ENCODE measurements around the gene EYS.
"Not testable (repeated sequence)": the region's sequence is repeated elsewhere in the genome, so short reads cannot be mapped to it uniquely, and the experiment has no call there.

The EYS gene

DNA sequence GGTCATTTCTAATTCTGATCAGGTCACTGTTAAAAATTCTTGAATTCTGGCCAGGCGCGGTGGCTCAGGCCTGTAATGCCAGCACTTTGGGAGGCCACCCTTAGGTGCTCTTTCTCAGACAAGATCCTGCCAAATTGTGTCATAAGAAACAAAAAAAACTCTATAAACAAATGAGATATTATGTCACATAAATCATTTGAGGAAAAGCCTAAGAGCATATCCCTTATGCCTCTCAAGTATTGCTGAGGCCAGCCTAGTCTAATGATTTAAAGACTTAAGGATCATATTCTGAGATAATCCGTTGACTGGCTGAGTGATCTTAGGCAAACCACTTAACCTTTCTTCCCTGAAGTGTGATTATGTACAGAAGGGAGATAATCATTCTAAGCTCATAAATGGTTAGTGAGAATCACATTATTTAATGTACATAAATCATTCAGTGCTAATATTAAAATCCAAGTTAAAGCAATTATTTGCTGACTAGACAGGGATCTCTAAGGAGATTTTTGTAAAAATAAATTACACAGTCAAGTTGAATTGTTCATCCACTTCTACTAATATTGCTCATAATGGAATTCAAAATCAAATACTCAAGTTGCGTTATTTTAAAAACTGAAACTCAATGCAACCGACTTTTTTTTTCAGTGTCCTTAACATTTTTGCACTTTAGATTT, 1706.1 kb downstream of the EYS start:
- DNase-seq = no peak

DNA sequence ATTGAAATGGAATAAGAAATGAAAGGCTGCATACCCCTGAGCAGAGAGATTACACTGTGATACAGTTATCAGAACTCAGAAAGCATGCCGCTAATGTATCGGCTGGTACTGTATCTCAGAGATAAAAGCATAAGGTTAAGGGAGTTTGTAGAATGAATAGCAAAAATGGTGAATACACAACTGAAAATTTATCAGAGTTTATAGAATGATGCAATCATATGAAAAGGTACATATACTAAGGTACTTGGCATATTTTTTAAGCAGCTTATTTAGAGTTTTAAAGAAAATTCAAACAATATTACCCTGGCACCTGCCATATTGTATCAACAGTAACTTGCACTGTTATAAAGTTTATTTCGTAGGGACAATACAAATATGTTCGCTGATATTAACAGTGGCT, 1707.4 kb downstream of the EYS start:
- DNase-seq = no peak

DNA sequence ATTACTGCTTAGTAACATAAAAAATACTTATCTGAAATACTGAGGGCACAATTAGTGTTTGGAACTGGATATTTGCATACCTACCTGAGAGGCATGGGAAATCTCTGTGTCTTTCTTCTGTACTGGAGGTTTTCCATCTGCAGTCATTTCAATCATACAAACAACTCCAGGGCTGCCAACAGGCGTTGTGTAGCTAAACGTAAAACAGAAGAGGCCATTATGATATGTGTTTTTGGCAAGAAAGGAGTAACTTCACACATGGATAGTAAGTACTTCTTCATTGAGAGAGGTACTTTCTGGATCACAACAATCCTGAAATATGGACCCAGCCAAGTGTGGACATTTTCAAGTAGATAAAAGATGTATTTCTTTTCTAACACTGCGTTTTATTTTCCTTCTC, 1708.0 kb downstream of the EYS start:
- DNase-seq = no peak

DNA sequence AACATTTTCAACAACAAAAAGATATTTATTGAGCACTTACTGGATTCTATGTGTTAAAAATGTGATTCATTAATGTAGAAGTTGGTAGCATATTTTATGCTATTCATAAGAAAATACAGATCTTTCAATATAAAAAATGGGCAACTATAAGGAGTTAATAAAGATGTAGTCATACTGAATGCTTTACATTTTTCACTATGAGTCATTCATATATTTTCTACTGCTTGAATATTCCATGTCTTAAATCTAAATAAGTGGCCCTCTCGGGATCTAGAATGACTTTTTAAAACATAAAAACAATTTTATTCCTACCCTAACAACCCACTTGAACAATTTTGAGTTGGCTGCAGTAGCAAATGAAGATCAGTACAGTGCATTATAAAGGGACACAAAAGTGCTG, 1709.3 kb downstream of the EYS start:
- no peak for DNase-seq

DNA sequence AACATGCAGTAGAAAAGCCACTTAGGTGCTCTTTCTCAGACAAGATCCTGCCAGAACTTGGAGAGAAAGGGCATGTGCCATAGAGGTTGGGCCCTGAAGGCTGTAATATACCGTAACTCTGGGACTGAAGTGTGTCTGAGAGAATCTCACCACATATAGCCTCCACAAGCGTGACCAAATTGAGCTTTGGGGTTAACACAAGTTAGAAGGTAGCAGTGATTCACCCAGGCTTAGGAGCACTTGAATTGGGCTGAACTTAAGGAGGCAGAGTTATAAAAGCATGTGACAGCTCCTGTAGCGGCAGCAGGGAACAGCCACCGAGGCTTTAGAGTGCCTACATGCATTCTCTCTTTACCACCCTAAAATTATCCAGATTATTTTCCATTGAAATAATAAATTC, 1709.8 kb downstream of the EYS start:
- no peak for DNase-seq

DNA sequence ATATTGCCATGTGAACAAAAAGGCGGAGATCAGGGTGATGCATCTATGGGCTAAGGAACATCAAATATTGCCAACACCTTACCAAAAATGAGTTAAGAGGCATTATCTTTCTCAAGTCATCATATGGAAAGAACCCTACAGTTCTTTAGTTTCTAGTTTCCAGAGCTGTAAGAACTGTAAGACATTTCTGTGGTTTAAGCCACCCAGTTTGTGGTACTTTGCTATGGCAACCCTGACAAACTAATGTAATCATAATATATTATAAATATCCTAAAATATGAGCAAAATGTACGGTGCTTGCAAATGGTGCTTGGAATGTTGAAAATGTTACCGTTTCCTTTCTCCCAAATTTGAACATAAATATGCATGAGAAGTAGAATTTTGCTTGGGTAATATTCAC, 1721.8 kb downstream of the EYS start:
- DNase-seq = no peak

DNA sequence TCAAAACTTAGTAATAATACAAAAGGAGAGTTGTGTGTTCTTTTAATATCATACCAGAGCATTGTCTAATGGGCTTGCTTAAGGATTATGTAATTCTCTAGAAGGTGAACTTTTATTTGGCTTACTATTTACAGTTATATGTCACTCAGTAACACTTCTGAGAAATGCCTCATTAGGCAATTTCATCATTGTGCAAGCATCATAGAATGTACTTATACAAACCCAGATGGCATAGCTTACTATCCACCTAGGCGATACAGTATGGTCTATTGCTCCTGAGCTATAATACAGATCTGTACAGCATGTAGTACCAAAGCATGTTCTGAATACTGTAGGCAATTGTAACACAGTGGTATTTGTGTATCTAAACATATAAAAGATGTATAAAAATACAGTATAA, 1731.3 kb downstream of the EYS start:
- no peak for DNase-seq

DNA sequence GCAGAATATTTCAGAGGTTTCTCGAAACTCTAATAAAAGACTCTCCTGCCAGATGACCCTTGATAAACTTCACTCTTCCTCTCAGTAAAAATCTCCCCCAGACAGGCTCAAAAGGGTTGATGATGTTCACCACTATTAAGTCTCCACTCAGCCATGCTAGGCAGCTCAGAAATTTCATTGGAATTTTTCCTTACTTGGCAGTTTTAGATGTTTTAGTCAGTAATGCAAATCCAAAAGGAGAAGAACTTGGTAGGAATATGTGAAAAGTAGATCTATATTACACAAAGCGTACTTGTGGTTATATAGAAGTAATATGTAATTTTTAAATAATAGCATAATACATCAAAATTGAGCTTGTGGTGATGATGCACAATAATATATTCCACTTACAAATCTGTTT, 1738.4 kb downstream of the EYS start:
- no peak for DNase-seq

DNA sequence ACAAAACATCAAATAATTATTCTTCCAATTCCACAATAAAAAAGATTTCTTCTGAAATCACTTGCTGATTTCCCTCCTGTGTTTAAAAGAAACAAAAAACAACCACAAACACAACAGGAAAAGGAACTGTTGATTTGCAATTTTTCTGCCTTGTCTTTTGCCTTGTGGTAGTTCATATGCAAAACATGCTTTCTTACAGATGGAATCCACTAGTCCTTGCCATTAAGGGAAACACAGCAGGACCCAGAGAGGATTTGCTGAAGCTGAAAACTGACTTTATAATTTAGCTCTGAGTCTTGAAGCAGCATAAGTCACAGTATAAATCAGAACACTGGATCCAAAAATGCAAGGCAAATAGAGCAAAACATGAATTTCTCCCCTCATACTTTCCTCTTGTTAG, 1742.7 kb downstream of the EYS start:
- no peak for DNase-seq

DNA sequence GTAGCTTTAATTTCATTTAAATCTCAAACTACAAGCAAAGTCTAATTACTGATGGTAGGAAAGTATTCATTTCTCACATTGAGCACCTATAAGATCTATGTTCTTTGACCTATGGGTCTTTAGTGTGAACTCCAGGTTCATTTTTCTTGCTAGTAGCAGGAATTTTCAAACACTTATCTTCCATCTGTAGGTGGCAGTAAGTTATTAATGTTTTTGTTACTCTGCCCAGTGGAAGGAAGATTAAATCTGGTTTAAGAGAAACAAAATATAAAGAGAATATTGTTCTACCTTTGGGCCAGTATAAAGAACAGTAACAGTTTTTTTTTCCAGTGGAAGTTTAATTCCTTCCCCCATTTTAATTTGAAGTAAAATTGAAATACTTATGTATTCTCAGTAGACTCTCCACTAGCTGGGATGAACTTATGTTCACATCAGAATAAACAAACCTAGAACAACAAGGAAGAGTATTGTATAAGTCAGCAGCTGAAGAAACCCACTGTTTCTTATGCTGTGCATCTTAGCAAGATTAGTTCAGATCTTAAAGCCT, 1743.2 kb downstream of the EYS start:
- DNase-seq = no peak

DNA sequence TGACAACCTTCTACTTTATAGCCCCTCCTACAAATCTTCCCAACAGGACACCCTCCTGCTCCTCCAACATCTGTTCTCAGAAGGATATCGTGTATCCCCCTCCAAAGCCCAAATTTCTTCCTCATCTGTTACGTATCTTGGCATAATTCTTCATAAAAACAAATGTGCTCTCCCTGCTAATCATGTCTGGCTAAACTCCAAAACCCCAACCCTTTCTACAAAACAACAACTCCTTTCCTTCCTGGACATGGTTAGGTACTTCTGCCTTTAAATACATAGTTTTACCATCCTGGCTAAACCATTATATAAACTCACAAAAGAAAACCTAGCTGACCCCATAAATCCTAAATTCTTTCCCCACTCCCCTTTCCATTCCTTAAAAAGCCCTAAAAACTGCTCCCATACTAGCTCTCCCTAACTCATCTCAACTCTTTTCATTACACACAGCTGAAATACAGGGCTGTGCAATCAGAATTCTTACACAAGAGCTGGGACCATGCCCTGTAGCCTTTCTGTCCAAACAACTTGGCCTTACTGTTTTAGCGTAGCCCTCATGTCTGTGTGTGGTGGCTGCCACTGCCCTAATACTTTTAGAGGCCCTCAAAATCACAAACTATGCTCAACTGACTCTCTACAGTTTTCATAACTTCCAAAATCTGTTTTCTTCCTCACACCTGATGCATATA, 1753.5 kb downstream of the EYS start:
- DNase-seq = not testable (repeated sequence)

DNA sequence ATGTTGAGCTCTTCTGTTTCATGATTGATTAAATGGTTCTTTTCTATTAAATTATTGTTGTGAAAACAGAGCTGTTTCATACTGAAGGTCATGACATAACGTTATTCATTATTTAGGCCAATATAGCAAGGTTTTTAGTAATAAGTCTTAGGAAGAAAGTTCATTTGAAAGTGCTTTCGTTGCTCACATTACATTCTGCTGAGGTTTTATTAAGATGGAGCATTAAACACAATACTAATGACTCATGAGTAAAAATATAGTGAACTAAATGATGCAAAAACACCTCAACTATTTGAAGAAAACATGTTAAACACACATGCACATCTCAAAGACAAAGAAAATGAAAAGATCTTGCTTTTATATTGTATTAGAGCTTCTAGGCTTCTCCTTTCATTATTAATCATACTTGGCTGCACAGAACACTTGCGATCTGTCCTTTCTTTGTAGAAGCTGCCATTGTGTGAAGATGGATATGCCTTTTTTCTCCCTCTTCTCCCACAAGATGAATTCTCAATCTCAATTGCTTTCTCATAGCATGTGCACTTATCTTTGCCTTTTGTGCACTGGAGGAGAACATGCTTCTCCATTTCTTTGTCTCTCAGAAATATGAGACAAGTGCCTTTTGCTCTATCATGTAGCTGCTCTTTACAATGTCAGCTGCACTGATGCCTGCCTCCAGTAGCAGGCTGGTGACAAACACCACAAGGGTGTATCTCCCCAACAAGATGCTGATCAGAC, 1759.1 kb downstream of the EYS start:
- no peak for DNase-seq

DNA sequence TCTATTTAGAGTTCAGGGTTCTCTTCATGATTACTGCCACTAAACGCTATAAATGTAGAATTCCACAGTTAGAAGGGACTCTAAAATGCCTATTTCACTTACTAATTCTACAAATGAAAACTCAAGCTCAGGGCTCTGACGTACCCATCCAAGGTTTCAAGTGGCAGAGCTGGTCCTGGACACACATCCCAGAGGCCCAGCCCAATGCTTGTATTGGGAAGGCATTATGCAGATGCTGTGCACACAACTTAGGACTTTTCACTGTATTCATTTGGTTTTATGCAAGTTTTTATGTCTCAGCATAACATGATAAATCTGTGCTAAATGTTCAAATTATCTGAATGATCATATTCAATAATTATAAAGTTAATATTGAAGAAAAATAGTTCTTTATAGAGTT, 1761.0 kb downstream of the EYS start:
- DNase-seq = no peak

DNA sequence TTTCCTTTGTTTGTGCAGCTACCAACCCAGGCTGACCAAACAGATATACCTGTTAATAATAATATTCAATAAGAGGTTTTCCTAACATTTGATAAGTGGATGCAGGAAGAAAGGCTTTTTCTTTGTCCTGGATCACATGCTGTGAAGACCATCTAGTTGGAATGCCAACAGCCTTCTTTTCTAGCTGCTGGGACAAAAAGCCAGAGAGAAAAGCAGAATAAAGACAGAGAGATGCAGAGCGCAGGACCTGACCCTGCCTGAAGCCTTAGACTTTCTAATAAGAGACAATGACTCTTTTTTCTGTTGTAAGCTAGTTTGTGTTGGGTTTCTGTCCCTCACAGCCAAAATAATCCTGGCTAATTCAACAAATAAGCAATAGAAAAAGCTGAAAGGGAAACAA, 1763.2 kb downstream of the EYS start:
- DNase-seq = no peak

DNA sequence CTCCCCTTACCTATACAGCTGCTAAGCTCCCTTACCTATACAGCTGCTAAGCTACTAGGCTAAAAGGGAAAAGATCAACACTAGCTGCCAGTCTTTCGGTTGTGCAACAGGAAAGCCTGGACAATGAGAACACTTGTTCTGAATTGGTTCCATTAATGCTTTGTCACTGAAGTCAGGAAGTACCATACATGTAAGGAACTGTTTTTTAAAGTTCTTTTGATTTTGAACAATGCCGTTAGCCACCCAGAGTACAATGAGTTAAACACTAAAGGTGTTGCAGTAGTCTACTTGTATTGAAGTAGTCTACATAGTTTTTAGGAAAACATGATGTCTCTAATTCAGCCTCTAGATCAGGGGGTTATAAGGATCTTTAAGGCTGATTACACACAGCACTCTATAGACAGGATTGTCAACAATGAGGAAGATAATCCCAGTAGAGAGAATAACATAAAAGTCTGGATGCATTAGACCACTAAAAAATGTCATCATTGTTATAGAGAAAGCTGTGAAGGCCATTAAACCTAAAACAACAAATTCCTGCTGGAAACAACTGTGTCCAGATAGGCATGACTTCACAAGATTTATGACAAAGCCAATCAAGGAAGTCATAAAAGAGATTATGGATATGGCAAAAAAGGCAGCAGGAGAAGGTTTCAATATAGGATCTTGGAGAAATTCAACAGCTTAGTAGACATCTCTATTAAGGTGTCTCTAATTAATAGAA, 1765.1 kb downstream of the EYS start:
- no peak for DNase-seq

DNA sequence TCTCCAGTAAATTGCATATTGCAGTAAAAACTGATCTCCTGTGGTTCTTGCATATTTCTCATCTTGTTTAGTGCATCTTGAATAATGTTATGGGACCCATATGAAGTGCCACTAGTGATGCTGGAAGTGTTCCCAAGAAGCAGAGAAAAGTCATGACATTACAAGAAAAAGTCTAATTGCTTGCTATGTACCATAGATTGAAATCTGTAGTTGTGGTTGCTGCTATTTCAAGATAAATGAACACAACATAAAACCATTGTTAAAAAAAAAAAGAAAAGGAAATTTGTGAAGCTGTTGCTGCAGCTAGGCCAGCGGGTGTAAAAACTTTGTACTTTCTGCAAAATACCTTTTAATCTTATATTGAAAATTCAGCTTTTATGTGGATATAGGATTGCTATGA, 1767.0 kb downstream of the EYS start:
- no peak for DNase-seq

DNA sequence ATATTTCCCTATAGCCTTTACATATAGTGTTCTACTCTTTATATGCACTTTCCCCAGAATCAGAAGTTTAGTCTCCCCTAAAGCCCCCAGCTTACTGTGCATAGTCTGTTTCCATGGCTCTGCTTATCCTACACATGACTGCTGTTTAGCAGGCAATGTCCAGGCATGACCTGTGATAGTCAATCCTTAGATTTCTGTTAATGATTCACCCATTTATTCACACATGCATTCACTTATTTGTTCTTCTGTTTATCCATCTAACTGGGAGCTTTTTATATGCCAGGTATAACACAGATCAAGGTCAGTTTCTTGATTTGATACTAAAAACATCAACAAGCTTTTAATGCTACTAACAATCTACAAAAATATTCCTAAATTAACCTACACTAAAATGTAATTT, 1770.6 kb downstream of the EYS start:
- no peak for DNase-seq

DNA sequence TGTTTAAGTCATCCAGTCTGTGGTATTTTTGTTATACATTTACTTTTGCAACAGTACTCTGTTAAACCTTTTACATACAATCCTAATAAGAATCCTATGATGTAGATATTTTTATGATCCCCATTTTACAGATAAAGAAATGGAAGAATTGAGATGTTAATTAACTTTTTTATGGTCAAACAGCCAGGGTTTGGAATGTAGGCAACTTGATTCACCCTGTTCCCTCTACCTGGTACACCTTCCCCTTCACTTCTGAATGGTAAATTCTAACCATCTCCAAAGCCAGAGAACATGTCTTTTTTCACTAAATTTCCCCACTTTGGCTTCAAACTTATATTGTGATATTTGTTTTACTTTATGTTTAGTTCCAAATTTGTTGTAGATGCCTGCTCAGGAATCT, 1771.3 kb downstream of the EYS start:
- no peak for DNase-seq

DNA sequence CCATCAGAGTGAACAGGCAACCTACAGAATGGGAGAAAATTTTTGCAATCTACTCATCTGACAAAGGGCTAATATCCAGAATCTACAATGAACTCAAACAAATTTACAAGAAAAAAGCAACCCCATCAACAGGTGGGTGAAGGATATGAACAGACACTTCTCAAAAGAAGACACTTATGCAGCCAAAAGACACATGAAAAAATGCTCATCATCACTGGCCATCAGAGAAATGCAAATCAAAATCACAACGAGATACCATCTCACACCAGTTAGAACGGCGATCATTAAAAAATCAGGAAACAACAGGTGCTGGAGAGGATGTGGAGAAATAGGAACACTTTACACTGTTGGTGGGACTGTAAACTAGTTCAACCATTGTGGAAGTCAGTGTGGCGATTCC, 1773.1 kb downstream of the EYS start:
- DNase-seq = not testable (repeated sequence)

DNA sequence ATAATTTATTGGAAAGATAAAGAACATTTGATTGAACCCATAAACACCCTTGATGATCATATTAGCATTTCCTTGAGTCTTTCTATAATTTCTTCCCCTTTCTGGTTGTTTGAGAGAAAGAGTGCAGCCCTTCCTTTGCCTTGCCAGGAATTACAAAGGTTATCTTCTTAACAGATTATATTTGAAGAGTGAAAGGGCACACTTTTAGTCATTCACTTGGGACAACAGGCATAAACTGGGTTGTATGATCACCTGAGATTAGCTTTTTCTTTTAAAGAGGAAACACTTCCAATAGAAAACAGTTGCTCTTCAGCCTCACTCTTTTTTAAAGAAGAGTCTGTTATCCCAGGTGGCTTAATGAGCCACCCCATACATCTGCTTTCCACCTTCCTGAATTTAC, 1776.2 kb downstream of the EYS start:
- DNase-seq = no peak

DNA sequence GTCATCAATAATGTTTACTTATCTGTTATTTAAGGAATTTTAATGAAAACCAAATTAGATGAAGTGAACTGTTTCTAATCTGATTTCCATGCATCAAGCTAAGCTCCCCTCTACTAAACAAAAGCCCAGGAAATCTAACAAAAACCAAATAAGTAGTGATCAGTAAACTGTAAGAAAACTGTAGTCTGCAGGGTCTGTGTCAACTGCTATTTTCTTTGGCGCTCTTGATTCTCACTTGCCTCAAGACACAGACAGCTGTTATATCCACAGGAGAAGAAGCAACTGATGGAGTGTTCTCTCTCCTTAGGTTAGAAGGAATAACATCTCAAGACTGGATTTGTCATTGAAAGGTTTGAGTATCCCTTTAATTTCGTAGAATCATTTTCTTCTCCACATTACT, 1777.9 kb downstream of the EYS start:
- DNase-seq = no peak

DNA sequence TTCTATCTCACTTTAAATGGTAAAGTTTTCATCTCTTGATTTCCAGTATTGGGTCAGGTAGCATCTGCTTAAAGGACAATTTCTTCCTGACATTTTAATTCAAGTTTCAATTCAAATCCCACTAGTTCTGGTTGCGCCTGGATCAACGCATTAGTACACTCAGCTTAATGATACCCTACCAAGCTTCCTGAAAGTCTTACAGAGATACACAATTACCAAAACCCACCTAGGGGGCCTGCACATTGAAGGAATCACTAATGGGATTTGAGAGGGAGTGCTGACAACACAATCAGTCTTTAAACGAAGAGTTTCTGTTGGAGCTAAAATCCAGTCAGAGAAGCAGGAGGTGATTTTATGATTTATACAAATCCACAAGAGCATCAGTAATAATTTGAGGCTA, 1778.4 kb downstream of the EYS start:
- DNase-seq = no peak
